Chondrocyte (in vitro differentiated cells): Measurements from ENCODE around the gene COQ9. TPM values are rescaled to one million over a fixed set of nuclear protein-coding genes. Genes with fewer than 3 reads are reported as not detected.

ENCODE experiments used
- DNase-seq: peaks from one replicate; pipeline ENCODE4 v3.0.0; 2021; ENCODE audit warnings: mixed read lengths, low spot score
- H3K27ac Mint-ChIP-seq: one replicate; pipeline ENCODE4 v1.8.0; 2021; ENCODE audit warnings: mild to moderate bottlenecking, moderate library complexity, mixed read lengths; ENCODE audit not compliant: unreplicated experiment
- H3K27me3 Mint-ChIP-seq: 2 replicates; pipeline ENCODE4 v1.8.0; 2021; ENCODE audit warnings: low read depth, mixed read lengths
- H3K36me3 Mint-ChIP-seq: 2 replicates; pipeline ENCODE4 v1.8.0; 2021; ENCODE audit warnings: low read depth, mixed read lengths
- H3K4me1 Mint-ChIP-seq: 2 replicates; pipeline ENCODE4 v1.8.0; 2021; ENCODE audit warnings: low read depth, mild to moderate bottlenecking, mixed read lengths
- H3K4me3 Mint-ChIP-seq: one replicate; pipeline ENCODE4 v1.8.0; 2021; ENCODE audit warnings: mild to moderate bottlenecking, moderate library complexity, mixed read lengths; ENCODE audit not compliant: unreplicated experiment
- H3K9me3 Mint-ChIP-seq: 2 replicates; pipeline ENCODE4 v1.8.0; 2021; ENCODE audit warnings: low read depth, mixed read lengths
- total RNA-seq: library from RNA; stranded (reverse); gene quantifications from 3 replicates; pipeline ENCODE4 v1.2.1, GENCODE V29; 2021
- TF ChIP-seq, protein P1 (sequence below): fragments of 200-600 bp; sonication (generic); IDR thresholded peaks from 2 replicates; pipeline ENCODE4 v1.5.0; 2021; ENCODE audit warnings: antibody characterized with exemption, mild to moderate bottlenecking, moderate library complexity

Gene COQ9
- total RNA-seq, 1 donor from 2014 or later: 31.6 TPM

DNA sequence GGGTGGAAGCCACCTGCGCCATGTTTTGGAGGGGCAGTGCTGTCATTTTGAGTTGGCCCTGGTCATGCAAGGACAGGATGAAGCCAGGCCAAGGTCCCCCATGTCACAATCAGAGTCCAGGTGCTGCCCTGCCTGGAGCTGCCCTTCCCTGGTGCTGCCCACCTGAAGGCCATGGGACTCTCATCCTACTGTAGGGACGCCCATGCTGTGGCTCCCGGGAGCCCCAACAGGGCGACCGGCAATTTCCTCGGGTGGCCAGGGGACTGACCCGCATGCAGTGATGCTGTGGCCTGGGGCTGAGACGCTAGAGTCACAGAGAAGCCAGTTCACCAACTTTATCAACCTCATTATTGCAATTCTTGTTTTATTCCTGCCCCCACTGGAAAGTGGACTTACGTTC lies 34.7 kb upstream of the COQ9 start:
- Mint-ChIP-seq H3K9me3 (no peaks in the 10 kb centered on the region), H3K36me3 (no peaks in the 10 kb centered on the region), H3K4me1 (peaks cover 14% of the 10 kb centered on the region), H3K4me3 (no peak overlapping the region), H3K27ac (no peak overlapping the region), H3K27me3 (peaks cover 2% of the 10 kb centered on the region)
- TF ChIP-seq, protein P1, sequence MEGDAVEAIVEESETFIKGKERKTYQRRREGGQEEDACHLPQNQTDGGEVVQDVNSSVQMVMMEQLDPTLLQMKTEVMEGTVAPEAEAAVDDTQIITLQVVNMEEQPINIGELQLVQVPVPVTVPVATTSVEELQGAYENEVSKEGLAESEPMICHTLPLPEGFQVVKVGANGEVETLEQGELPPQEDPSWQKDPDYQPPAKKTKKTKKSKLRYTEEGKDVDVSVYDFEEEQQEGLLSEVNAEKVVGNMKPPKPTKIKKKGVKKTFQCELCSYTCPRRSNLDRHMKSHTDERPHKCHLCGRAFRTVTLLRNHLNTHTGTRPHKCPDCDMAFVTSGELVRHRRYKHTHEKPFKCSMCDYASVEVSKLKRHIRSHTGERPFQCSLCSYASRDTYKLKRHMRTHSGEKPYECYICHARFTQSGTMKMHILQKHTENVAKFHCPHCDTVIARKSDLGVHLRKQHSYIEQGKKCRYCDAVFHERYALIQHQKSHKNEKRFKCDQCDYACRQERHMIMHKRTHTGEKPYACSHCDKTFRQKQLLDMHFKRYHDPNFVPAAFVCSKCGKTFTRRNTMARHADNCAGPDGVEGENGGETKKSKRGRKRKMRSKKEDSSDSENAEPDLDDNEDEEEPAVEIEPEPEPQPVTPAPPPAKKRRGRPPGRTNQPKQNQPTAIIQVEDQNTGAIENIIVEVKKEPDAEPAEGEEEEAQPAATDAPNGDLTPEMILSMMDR: no peak
- no peak for DNase-seq

DNA sequence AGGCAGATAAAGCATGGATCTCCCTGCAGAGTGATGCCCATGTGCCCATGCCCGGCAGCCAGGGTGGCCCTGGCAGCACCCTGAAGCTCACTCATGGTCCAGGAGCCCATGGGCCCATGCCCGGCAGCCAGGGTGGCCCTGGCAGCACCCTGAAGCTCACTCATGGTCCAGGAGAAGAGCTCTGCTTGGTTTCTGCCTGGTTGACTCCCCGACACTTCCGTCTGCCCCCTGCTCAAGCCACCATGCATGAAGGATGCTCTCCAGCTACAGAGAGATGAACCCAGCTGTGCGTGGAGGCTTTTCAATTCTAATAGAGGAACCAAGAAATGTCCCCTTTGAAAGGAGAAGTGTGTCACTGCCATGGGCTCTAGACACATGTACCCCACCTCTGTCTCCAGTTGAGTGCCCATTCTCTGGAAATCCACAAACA lies 34.0 kb upstream of the COQ9 start:
- TF ChIP-seq, protein P1: no peak
- Mint-ChIP-seq H3K36me3 (no peaks in the 10 kb centered on the region), H3K27ac (no peak overlapping the region), H3K9me3 (no peaks in the 10 kb centered on the region), H3K4me3 (no peak overlapping the region), H3K27me3 (peaks cover 2% of the 10 kb centered on the region), H3K4me1 (peaks cover 19% of the 10 kb centered on the region)
- DNase-seq: no peak

DNA sequence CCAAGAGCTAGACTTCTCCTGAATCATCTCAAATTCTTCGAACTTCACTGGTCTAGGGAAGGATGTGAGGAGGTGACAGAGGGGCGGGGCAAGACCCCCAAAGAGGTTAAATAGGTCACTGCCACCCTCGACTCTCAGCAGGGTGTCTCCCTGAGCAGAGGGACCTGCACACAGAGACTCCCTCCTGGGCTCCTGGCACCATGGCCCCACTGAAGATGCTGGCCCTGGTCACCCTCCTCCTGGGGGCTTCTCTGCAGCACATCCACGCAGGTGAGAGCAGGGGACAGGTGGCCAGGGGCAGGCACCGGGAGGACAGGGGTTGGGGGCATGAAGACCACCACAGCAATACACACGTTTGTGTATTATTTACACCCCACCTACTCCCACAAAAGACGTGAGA lies 33.5 kb upstream of the COQ9 start:
- DNase-seq: no peak
- Mint-ChIP-seq H3K9me3 (no peaks in the 10 kb centered on the region), H3K4me3 (no peak overlapping the region), H3K4me1 (peaks cover 22% of the 10 kb centered on the region), H3K27ac (no peak overlapping the region), H3K27me3 (peaks cover 2% of the 10 kb centered on the region), H3K36me3 (no peaks in the 10 kb centered on the region)
- TF ChIP-seq, protein P1: no peak

- no peaks in the 10 kb centered on the region for H3K9me3 Mint-ChIP-seq
- TF ChIP-seq, protein P1: no peak
- peaks cover 26% of the 10 kb centered on the region for H3K4me1 Mint-ChIP-seq
- no peaks in the 10 kb centered on the region for H3K36me3 Mint-ChIP-seq
- DNase-seq: no peak
- no peak overlapping the region for H3K4me3 Mint-ChIP-seq
- no peak overlapping the region for H3K27ac Mint-ChIP-seq
- no peaks in the 10 kb centered on the region for H3K27me3 Mint-ChIP-seq
Observed at GRCh38 chr16:57416084-57416483, 31.2 kb upstream of the COQ9 start.

DNA sequence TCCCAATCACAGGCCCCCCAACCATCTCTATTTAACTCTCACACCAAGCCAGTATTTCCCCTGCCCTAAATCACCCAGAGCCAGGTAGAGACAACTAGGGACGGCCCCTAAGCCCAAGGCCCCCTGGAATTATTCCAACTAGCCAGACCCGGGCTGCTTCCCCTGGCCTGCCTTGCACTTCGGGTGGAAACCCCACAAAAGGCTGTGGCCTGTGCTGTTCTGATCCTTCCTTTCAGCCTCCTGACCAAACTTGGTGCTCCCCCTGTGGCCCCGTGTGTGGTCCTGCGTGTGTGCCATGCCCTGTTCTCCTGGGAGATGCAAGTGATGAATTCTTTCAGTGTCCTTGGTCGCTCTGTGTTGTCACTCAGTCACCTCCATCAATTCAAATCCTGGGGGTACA lies 27.8 kb upstream of the COQ9 start:
- TF ChIP-seq, protein P1: no peak
- Mint-ChIP-seq H3K27me3 (no peaks in the 10 kb centered on the region), H3K9me3 (no peaks in the 10 kb centered on the region), H3K36me3 (no peaks in the 10 kb centered on the region), H3K4me1 (peaks cover 35% of the 10 kb centered on the region), H3K27ac (peak overlapping the region; percentile 78), H3K4me3 (no peak overlapping the region)
- no peak for DNase-seq
